LNCaP clone FGC (cell line): ENCODE results near the gene DNAH11.

Source experiments
- DNase-seq: peaks from one replicate; pipeline ENCODE4 v3.0.0-alpha.2; 2011; ENCODE audit warnings: low read depth
- H3K4me3 ChIP-seq: 2 replicates; pipeline ENCODE4 v1.5.1; 2011; ENCODE audit warnings: mild to moderate bottlenecking, low read depth, low read length, control low read depth
- TF ChIP-seq, protein P1 (sequence below): IDR thresholded peaks from 2 replicates; pipeline ENCODE4 v1.5.1; 2012; ENCODE audit warnings: mild to moderate bottlenecking; ENCODE audit not compliant: control insufficient read depth, insufficient read depth; ENCODE audit errors: extremely low read depth

DNAH11 gene

DNA sequence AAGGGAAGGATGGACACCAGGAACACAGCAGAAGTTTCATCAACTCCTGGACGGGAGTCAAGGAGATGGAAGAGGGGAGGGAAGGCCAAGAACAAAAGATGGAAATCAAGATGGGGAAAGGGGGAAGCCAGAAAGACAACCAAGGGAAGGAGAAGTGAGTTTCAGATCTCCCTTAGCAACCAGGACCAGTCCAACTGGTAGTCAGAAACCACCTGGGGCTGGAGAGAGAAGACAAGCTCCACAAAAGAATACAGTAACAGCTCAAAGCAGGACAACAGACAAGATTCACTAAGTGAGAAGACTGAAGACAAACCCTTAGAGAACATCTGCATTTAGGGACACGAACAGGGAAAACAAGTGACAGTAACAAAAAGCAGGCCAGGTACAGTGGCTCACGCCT, 372.3 kb downstream of the DNAH11 start:
- DNase-seq: no peak
- H3K4me3 ChIP-seq: no peak overlapping the region
- TF ChIP-seq, protein P1, sequence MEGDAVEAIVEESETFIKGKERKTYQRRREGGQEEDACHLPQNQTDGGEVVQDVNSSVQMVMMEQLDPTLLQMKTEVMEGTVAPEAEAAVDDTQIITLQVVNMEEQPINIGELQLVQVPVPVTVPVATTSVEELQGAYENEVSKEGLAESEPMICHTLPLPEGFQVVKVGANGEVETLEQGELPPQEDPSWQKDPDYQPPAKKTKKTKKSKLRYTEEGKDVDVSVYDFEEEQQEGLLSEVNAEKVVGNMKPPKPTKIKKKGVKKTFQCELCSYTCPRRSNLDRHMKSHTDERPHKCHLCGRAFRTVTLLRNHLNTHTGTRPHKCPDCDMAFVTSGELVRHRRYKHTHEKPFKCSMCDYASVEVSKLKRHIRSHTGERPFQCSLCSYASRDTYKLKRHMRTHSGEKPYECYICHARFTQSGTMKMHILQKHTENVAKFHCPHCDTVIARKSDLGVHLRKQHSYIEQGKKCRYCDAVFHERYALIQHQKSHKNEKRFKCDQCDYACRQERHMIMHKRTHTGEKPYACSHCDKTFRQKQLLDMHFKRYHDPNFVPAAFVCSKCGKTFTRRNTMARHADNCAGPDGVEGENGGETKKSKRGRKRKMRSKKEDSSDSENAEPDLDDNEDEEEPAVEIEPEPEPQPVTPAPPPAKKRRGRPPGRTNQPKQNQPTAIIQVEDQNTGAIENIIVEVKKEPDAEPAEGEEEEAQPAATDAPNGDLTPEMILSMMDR: no peak

DNA sequence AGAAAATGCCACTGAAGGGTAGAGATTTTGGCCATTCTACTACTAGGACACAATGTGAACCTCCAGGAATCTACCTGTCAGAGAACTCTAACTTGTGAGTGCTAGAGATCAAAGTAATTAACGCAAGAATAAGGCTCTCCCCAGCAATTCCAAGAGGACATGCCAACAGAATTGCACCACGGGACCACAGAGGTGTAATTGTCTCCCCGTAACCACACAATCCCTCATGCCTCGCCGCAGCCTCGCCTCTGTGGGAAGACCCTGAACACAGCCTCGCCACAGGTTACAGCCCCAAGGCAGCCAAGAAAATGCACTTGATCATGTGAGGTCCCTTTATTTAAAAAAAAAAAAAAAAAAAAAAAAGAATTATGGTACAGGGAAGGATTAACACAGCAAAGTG, 373.3 kb downstream of the DNAH11 start:
- no peak for DNase-seq
- no peak overlapping the region for H3K4me3 ChIP-seq
- TF ChIP-seq, protein P1: no peak

DNA sequence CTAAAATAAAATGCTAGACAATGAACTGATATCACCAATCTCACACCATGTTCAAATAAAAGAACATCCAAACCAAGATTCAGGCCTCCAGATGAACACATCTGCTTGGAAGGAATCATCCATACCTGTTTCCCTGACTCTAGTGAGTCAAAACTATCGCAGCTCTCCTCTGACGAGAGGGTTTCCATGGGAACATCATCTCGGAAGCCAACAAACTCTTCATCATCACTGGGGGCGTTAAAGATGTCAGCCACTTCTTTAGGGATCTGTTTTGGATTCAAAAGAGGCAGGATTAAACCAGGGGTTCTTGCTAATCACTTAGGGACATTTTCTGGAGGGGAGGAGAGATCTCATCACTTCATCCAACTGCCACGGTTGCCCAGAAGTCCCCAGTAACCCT, 373.8 kb downstream of the DNAH11 start:
- TF ChIP-seq, protein P1: no peak
- no peak for DNase-seq
- no peak overlapping the region for H3K4me3 ChIP-seq

DNA sequence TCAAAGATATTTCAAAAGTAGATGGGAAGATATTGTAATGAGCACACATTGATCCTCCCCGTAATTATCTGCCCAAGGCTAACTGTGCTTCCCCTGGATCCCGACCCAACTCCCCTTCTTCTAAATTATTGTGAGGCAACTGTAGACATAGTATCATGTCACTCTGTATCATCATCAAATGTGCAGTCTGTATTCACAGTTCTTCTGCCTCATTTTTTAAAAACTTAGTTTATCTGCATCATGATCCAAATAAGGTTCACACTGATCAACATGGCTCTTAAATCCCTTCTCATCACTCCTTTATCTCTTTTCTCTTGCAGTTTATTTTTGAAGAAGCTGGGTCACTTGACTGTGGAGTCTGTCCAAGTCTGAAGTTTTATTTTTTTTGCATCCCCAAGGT, 375.4 kb downstream of the DNAH11 start:
- no peak overlapping the region for H3K4me3 ChIP-seq
- no peak for DNase-seq
- TF ChIP-seq, protein P1: no peak

DNA sequence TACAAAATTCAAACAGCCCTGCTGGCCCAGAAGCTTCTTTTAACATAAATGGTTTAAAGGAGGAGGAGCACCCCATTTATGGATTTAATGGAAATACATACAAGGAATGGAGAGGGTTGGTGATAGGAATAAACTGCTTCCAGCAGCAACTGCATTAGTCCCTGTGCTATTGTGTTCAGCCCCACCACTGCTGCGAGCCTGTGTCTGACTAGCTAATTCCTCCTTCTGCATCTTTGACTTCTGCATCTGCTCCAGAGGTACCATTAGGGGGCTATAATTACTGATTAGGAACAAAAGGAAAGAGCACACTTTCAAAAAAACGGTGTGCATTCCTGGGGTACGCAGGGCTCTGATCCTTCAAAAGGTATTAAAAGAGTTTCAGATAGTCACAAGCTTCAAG, 378.1 kb downstream of the DNAH11 start:
- H3K4me3 ChIP-seq: no peak overlapping the region

DNA sequence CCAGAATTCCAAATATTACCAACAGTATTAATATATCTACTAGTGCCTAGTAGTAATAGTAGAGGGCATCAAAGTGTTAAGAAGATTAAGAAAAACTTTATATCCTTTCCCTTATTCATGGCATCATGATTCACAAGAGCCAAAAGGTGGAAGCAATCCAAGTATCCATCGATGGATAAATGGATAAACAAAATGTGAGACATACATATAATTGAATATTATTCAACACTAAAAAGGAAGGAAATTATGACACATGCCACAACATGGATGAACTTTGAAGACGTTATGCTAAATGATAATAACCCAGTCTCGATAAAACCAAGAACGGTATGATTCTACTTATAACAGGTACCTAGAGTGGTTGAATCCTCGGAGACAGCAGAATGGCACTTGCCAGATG, 379.8 kb downstream of the DNAH11 start:
- DNase-seq: no peak
- TF ChIP-seq, protein P1: no peak
- no peak overlapping the region for H3K4me3 ChIP-seq

More for the DNA sequence above, 378.1 kb downstream of the DNAH11 start:
- TF ChIP-seq, protein P1: no peak
- DNase-seq: no peak

DNA sequence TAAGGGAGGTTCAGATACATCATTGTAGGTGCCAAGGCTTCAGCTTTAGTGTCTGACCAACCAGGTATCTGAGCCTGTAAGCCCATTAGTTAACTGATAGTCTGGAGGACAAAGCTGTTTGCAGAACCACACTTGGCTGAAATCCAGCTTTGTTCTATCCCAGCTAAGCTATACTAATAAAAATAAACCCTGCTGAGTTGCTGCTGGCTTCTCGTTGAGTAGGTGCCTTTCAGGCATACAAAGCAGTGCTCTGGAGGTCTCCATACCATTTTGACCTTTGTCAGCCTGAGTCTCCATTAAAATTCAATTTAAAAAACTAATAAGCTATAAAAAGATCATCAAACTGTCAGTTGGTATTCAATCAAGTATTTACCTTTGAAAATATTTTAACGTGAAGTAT, 380.8 kb downstream of the DNAH11 start:
- peak; percentile 90 for DNase-seq
- TF ChIP-seq, protein P1: no peak
- H3K4me3 ChIP-seq: no peak overlapping the region
